Uterus (tissue), 2 donors: Measurements from ENCODE around the gene PROM1.

ENCODE experiments used
- CTCF ChIP-seq, 4 experiments: fragments of 200-600 bp in 2 of 4; fragments of 450-650 bp in 2 of 4; sonication (generic) in 2 of 4; IDR thresholded peaks; one replicate each; pipeline ENCODE4 v1.5.1; 2016 to 2019; ENCODE audit warnings: antibody characterized with exemption in 4 of 4, mild to moderate bottlenecking in 2 of 4, moderate library complexity in 1 of 4
- POLR2A ChIP-seq, 2 donors: fragments of 450-650 bp; IDR thresholded peaks; one replicate each; pipeline ENCODE4 v1.6.1; 2016; ENCODE audit warnings: antibody characterized with exemption in 2 of 2, mild to moderate bottlenecking in 1 of 2, moderate library complexity in 1 of 2

- TF ChIP-seq CTCF (IDR thresholded peaks at IDR 0.05), result no peak
- TF ChIP-seq POLR2A (IDR thresholded peaks at IDR 0.05), result no peak
These were observed 44.7 kb downstream of the PROM1 start for GRCh38 chr4:16039139-16039538.
